H1 (cell line): Measurements from ENCODE around the gene NCAPG. TPM values are rescaled to one million over a fixed set of nuclear protein-coding genes. Genes with fewer than 3 reads are reported as not detected.

ENCODE experiments used
- CTCF ChIA-PET: fragments of 300-600 bp; sonication (Branson Sonifier 250); formaldehyde crosslinking; loops from one replicate; lab custom pipeline; 2021; ENCODE audit not compliant: partially characterized antibody; lab: Charles Lee
- POLR2A ChIA-PET: fragments of 300-600 bp; sonication (Branson Sonifier 250); formaldehyde crosslinking; loops from one replicate; lab custom pipeline; 2021; ENCODE audit warnings: inconsistent platforms; ENCODE audit not compliant: partially characterized antibody; lab: Charles Lee
- DNase-seq, 2 experiments: peaks; one replicate each; pipeline versions ENCODE4 v3.0.0 to v3.0.0-alpha.2; 2010 to 2022; ENCODE audit warnings: low spot score in 2 of 2, low read depth in 1 of 2, mixed read lengths in 1 of 2
- FAIRE-seq: peaks from 2 replicates; lab custom pipeline; 2011; peaks lifted over from hg19 to GRCh38; lab: Jason Lieb, UNC
- H2AFZ ChIP-seq: 2 replicates; pipeline ENCODE4 v1.8.1; 2012; ENCODE audit warnings: low read length, inconsistent platforms
- H2AK5ac ChIP-seq: 2 replicates; pipeline ENCODE4 v1.6.1; 2013; ENCODE audit warnings: low read depth, low read length
- H2BK120ac ChIP-seq: replicated peaks from 2 replicates; pipeline ENCODE3; 2013; ENCODE audit warnings: low read depth, low read length, inconsistent platforms
- H2BK12ac ChIP-seq: 2 replicates; pipeline ENCODE4 v1.6.1; 2013; ENCODE audit warnings: low read depth, low read length
- H2BK15ac ChIP-seq: 2 replicates; pipeline ENCODE4 v1.6.1; 2013; ENCODE audit warnings: low read length
- H2BK20ac ChIP-seq: 2 replicates; pipeline ENCODE4 v1.6.1; 2013; ENCODE audit warnings: low read length
- H2BK5ac ChIP-seq: 2 replicates; pipeline ENCODE4 v1.6.1; 2013; ENCODE audit warnings: low read depth, low read length
- H3K14ac ChIP-seq: 2 replicates; pipeline ENCODE4 v1.6.1; 2013; ENCODE audit warnings: inconsistent platforms; ENCODE audit not compliant: insufficient read length
- H3K18ac ChIP-seq: 2 replicates; pipeline ENCODE4 v1.6.1; 2013; ENCODE audit warnings: low read length; ENCODE audit errors: extremely low read depth
- H3K23ac ChIP-seq: 2 replicates; pipeline ENCODE4 v1.6.1; 2013; ENCODE audit warnings: inconsistent platforms; ENCODE audit not compliant: insufficient read length
- H3K23me2 ChIP-seq: 2 replicates; pipeline ENCODE4 v1.6.1; 2013; ENCODE audit warnings: low read depth, low read length
- H3K27ac ChIP-seq: 2 replicates; pipeline ENCODE4 v1.6.1; 2011; ENCODE audit warnings: low read depth, low read length, inconsistent platforms
- H3K27me3 ChIP-seq, 4 experiments: replicated peaks in 1 of 4; 1 replicate in 1 of 4; 2 replicates in 3 of 4; pipeline versions ENCODE4 v1.6.1 to v1.8.1; 2011 to 2013; ENCODE audit warnings: low read length in 3 of 4, mild to moderate bottlenecking in 3 of 4, inconsistent platforms in 2 of 4, mixed read lengths in 2 of 4, moderate library complexity in 1 of 4; ENCODE audit not compliant: control insufficient read depth in 3 of 4, insufficient read depth in 3 of 4; ENCODE audit errors: extremely low read depth in 1 of 4
- H3K36me3 ChIP-seq, 4 experiments: 2 replicates each; pipeline versions ENCODE4 v1.6.1 to v1.8.1; 2011 to 2013; ENCODE audit warnings: mild to moderate bottlenecking in 4 of 4, low read length in 3 of 4, moderate library complexity in 2 of 4, control low read depth in 1 of 4, inconsistent platforms in 1 of 4; ENCODE audit not compliant: insufficient read depth in 4 of 4, control insufficient read depth in 2 of 4
- H3K4ac ChIP-seq: replicated peaks from 2 replicates; pipeline ENCODE3; 2013; ENCODE audit warnings: low read length, low read depth, mixed read lengths, inconsistent platforms; ENCODE audit not compliant: insufficient read length
- H3K4me1 ChIP-seq, 4 experiments: replicated peaks in 1 of 4; 1 replicate in 1 of 4; 2 replicates in 3 of 4; pipeline versions ENCODE4 v1.6.1 to v1.8.1; 2011 to 2013; ENCODE audit warnings: low read length in 3 of 4, inconsistent platforms in 2 of 4, mixed read lengths in 1 of 4; ENCODE audit not compliant: insufficient read depth in 4 of 4, control insufficient read depth in 3 of 4
- H3K4me2 ChIP-seq, 2 experiments: 2 replicates each; pipeline versions ENCODE4 v1.6.1 to v1.8.1; 2011 to 2013; ENCODE audit warnings: low read depth in 2 of 2, low read length in 2 of 2, control low read depth in 1 of 2, inconsistent platforms in 1 of 2, mild to moderate bottlenecking in 1 of 2; ENCODE audit not compliant: insufficient read depth in 1 of 2
- H3K4me3 ChIP-seq, 4 experiments: fragments of 200-600, 300-600 bp in 1 of 4; sonication (generic), shearing (Covaris generic), sonication (Bioruptor Twin) in 1 of 4; 2 replicates each; pipeline versions ENCODE4 v1.5.1 to v1.8.1; 2011 to 2016; ENCODE audit warnings: low read length in 4 of 4, low read depth in 3 of 4, control low read depth in 2 of 4, inconsistent platforms in 2 of 4, mild to moderate bottlenecking in 2 of 4, mixed read lengths in 1 of 4, moderate library complexity in 1 of 4; ENCODE audit not compliant: insufficient read depth in 2 of 4; ENCODE audit errors: extremely low read depth in 1 of 4
- H3K56ac ChIP-seq: replicated peaks from 2 replicates; pipeline ENCODE3; 2013; ENCODE audit warnings: low read depth, mild to moderate bottlenecking, mixed read lengths, low read length, inconsistent platforms; ENCODE audit not compliant: insufficient read length
- H3K79me1 ChIP-seq: 2 replicates; pipeline ENCODE4 v1.6.1; 2013; ENCODE audit warnings: low read depth, low read length, control low read depth
- H3K79me2 ChIP-seq, 2 experiments: 2 replicates each; pipeline versions ENCODE4 v1.6.1 to v1.8.1; 2012 to 2013; ENCODE audit warnings: low read length in 2 of 2, mild to moderate bottlenecking in 2 of 2, inconsistent platforms in 1 of 2; ENCODE audit not compliant: insufficient read depth in 2 of 2, control insufficient read depth in 1 of 2
- H3K9ac ChIP-seq, 4 experiments: replicated peaks in 1 of 4; 1 replicate in 1 of 4; 2 replicates in 3 of 4; pipeline versions ENCODE4 v1.6.1 to v1.8.1; 2011 to 2013; ENCODE audit warnings: low read depth in 3 of 4, low read length in 3 of 4, control low read depth in 2 of 4, mild to moderate bottlenecking in 2 of 4, moderate library complexity in 2 of 4, inconsistent platforms in 1 of 4; ENCODE audit errors: extremely low read depth in 1 of 4
- H3K9me3 ChIP-seq, 2 experiments: 2 replicates each; pipeline versions ENCODE4 v1.6.1 to v1.8.1; 2012 to 2013; ENCODE audit warnings: mild to moderate bottlenecking in 2 of 2, moderate library complexity in 2 of 2, control low read depth in 1 of 2, inconsistent platforms in 1 of 2, low read depth in 1 of 2, low read length in 1 of 2, mixed read lengths in 1 of 2; ENCODE audit not compliant: insufficient read depth in 2 of 2
- H4K20me1 ChIP-seq, 2 experiments: replicated peaks in 1 of 2; 2 replicates each; pipeline versions ENCODE3 to v1.8.1; 2011 to 2013; ENCODE audit warnings: inconsistent platforms in 2 of 2, low read length in 2 of 2, mild to moderate bottlenecking in 1 of 2; ENCODE audit not compliant: insufficient read depth in 2 of 2, control insufficient read depth in 1 of 2
- H4K5ac ChIP-seq: 2 replicates; pipeline ENCODE4 v1.6.1; 2013; ENCODE audit warnings: low read length, low read depth, mixed read lengths, inconsistent platforms; ENCODE audit not compliant: insufficient read length
- H4K8ac ChIP-seq: 2 replicates; pipeline ENCODE4 v1.8.0; 2013; ENCODE audit warnings: mild to moderate bottlenecking, moderate library complexity, low read length, inconsistent platforms; ENCODE audit not compliant: insufficient read depth; ENCODE audit errors: extremely low read depth
- H4K91ac ChIP-seq: replicated peaks from 2 replicates; pipeline ENCODE3; 2013; ENCODE audit warnings: low read length, mixed read lengths, inconsistent platforms; ENCODE audit not compliant: insufficient read length
- WGBS, 2 experiments: shearing (Covaris generic) in 1 of 2; methylation state at CpG; one replicate each; pipeline versions ENCODE4 v1.1.6 to v1.1.7; 2013 to 2015; ENCODE audit warnings: low lambda C conversion rate in 2 of 2, mixed read lengths in 2 of 2, inconsistent platforms in 1 of 2, low coverage in 1 of 2, missing lambda C conversion rate in 1 of 2; ENCODE audit not compliant: insufficient replicate concordance in 2 of 2, insufficient coverage in 1 of 2, insufficient read length in 1 of 2; ENCODE audit errors: extremely low coverage in 1 of 2, missing lambda C conversion rate in 1 of 2; 5-methylcytosine and 5-hydroxymethylcytosine counted together
- polyA plus RNA-seq, 7 experiments: library from polyadenylated mRNA; depleted of rRNA in 3 of 7; stranded (reverse) in 5 of 7; unstranded in 2 of 7; fragments of >200 nt in 5 of 7; fragments of 200-250 nt in 2 of 7; gene quantifications; 1 replicate in 5 of 7; 2 replicates in 1 of 7; 4 replicates in 1 of 7; pipeline versions ENCODE4 v1.2.1 to v1.2.3, GENCODE V29; 2011 to 2013; ENCODE audit warnings: missing spikeins in 2 of 7, mixed read lengths in 2 of 7
- total RNA-seq: library from RNA; stranded (reverse); fragmentation: NEBNext Ultra II Directional; extraction: Animal tissue kit (Norgen Biotek cat#: 25700); gene quantifications from 2 replicates; pipeline ENCODE4 v1.2.1, GENCODE V29; 2021

Gene NCAPG
- total and polyA plus RNA-seq, 2 of the 8 experiments (the other 6 are each of a cell fraction or from before 2014, with no cell fraction given), result 12.9 to 52.3 TPM

- Histone ChIP-seq H3K27me3 (no peaks in the 10 kb centered on the region), H2BK20ac (no peak overlapping the region), H2BK5ac (no peak overlapping the region), H2AFZ (no peak overlapping the region), H3K4me1 (no peaks in the 10 kb centered on the region), H3K14ac (no peak overlapping the region), H3K27ac (no peak overlapping the region), H3K9ac (no peak overlapping the region), H4K5ac (no peak overlapping the region), H4K8ac (no peak overlapping the region), H3K79me2 (no peaks in the 10 kb centered on the region), H3K23me2 (no peaks in the 10 kb centered on the region), H3K18ac (no peak overlapping the region), H2BK15ac (no peak overlapping the region), H3K4ac (no peak overlapping the region), H3K79me1 (no peaks in the 10 kb centered on the region), H4K91ac (no peak overlapping the region), H3K4me2 (no peak overlapping the region), H2AK5ac (no peak overlapping the region), H3K23ac (no peak overlapping the region), H3K9me3 (no peaks in the 10 kb centered on the region), H3K4me3 (no peak overlapping the region), H4K20me1 (peaks cover 0 to 2% of the 10 kb centered on the region in 2 experiments), H3K56ac (no peak overlapping the region), H3K36me3 (peaks cover 0 to 3% (median 0%) of the 10 kb centered on the region in 4 experiments; a peak in 2 of 8 replicates), H2BK120ac (no peak overlapping the region), H2BK12ac (no peak overlapping the region)
- ChIA-PET POLR2A (no interaction called here), CTCF (interaction anchor here (1.0 kb wide), 1 partner anchor 8 kb away, joined by 3 read pairs; no protein-coding TSS in a partner anchor)
- 72% methylated on average over 1 of the region's 1 CpG; no CpG with 5 or more reads in 1 of the 2 experiments for WGBS, 2 experiments
- DNase-seq (no peak), FAIRE-seq (no peak)
Observed at GRCh38 chr4:17794730-17795129, 16.0 kb upstream of the NCAPG start.
